B cell (primary cell): ENCODE data around the gene ERO1B. TPM values are rescaled to one million over a fixed set of nuclear protein-coding genes. Genes with fewer than 3 reads are reported as not detected.

Experiments
- ATAC-seq: fragments of 200-7000 bp; cut with Tn5 transposase; one replicate; pipeline ENCODE4 v1.10.0; 2021; ENCODE audit warnings: low read depth, mild to moderate bottlenecking, moderate number of reproducible peaks, moderate library complexity
- CTCF ChIA-PET: fragments of 350-600 bp; sonication (Branson Sonifier 250); formaldehyde crosslinking; loops from one replicate; lab custom pipeline; 2021; ENCODE audit warnings: antibody characterized with exemption, inconsistent platforms; lab: Charles Lee
- POLR2A ChIA-PET: fragments of 350-600 bp; sonication (Branson Sonifier 250); formaldehyde crosslinking; loops from one replicate; lab custom pipeline; 2021; ENCODE audit warnings: antibody characterized with exemption; lab: Charles Lee
- DNase-seq: peaks from one replicate; pipeline ENCODE4 v3.0.0; 2013
- H2AFZ ChIP-seq: 2 replicates; pipeline ENCODE4 v1.6.1; 2012; ENCODE audit warnings: mild to moderate bottlenecking, low read depth, low read length; ENCODE audit not compliant: insufficient read depth, poor library complexity, severe bottlenecking
- H3K27ac ChIP-seq, 2 donors: 1 replicate in 1 of 2; 2 replicates in 1 of 2; pipeline ENCODE4 v1.5.1; 2012 to 2013; ENCODE audit warnings: low read length in 2 of 2, mild to moderate bottlenecking in 2 of 2, moderate library complexity in 1 of 2
- H3K27me3 ChIP-seq, 4 experiments: fragments of 200-600 bp in 1 of 4; sonication (generic) in 1 of 4; replicated peaks in 1 of 4; 1 replicate in 2 of 4; 2 replicates in 2 of 4; pipeline versions ENCODE4 v1.6.1 to v1.7.0; 2013 to 2016; ENCODE audit warnings: low read length in 3 of 4, mild to moderate bottlenecking in 2 of 4, mixed read lengths in 1 of 4, moderate library complexity in 1 of 4; ENCODE audit not compliant: insufficient read depth in 4 of 4, control insufficient read depth in 3 of 4; ENCODE audit errors: control extremely low read depth in 1 of 4
- H3K36me3 ChIP-seq, 2 experiments: replicated peaks in 1 of 2; 1 replicate in 1 of 2; 2 replicates in 1 of 2; pipeline versions ENCODE4 v1.6.1 to v1.7.1; 2013; ENCODE audit warnings: low read length in 1 of 2; ENCODE audit not compliant: insufficient read depth in 2 of 2, control insufficient read depth in 1 of 2; ENCODE audit errors: control extremely low read depth in 1 of 2, extremely low read depth in 1 of 2
- H3K4me1 ChIP-seq, 2 donors: fragments of 200-600 bp in 1 of 2; sonication (generic) in 1 of 2; 1 replicate in 1 of 2; 2 replicates in 1 of 2; pipeline versions ENCODE4 v1.5.1 to v1.6.1; 2013 to 2017; ENCODE audit warnings: low read length in 2 of 2; ENCODE audit not compliant: control insufficient read depth in 2 of 2, insufficient read depth in 2 of 2
- H3K4me2 ChIP-seq: replicated peaks from 2 replicates; pipeline ENCODE3; 2012; ENCODE audit warnings: mild to moderate bottlenecking, low read depth, low read length; ENCODE audit not compliant: poor library complexity, severe bottlenecking
- H3K4me3 ChIP-seq, 5 experiments: fragments of 200-600 bp in 1 of 5; sonication (generic) in 1 of 5; 1 replicate in 3 of 5; 2 replicates in 2 of 5; pipeline versions ENCODE4 v1.5.1 to v1.7.0; 2011 to 2016; ENCODE audit warnings: low read length in 4 of 5, mild to moderate bottlenecking in 4 of 5, low read depth in 2 of 5, control low read depth in 1 of 5, moderate library complexity in 1 of 5; ENCODE audit not compliant: insufficient read depth in 1 of 5; ENCODE audit errors: control extremely low read depth in 1 of 5, extremely low read depth in 1 of 5
- H3K79me2 ChIP-seq: fragments of 200-600 bp; sonication (generic); one replicate; pipeline ENCODE4 v1.6.0; 2016; ENCODE audit warnings: low read length; ENCODE audit not compliant: control insufficient read depth, insufficient read depth
- H3K9ac ChIP-seq: fragments of 200-600 bp; sonication (generic); 2 replicates; pipeline ENCODE4 v1.6.1; 2017; ENCODE audit warnings: mild to moderate bottlenecking, low read length, moderate library complexity
- H3K9me3 ChIP-seq, 3 donors: one replicate each; pipeline versions ENCODE4 v1.6.1 to v1.7.1; 2013; ENCODE audit warnings: low read length in 2 of 3; ENCODE audit not compliant: control insufficient read depth in 2 of 3, insufficient read depth in 1 of 3; ENCODE audit errors: control extremely low read depth in 1 of 3
- H4K20me1 ChIP-seq: 2 replicates; pipeline ENCODE4 v1.6.0; 2012; ENCODE audit warnings: mild to moderate bottlenecking, low read length; ENCODE audit not compliant: insufficient read depth, control insufficient read depth, poor library complexity, severe bottlenecking
- H3K27ac Mint-ChIP-seq: one replicate; pipeline ENCODE4 v1.8.0; 2021; ENCODE audit warnings: mixed read lengths
- H3K27me3 Mint-ChIP-seq: one replicate; pipeline ENCODE4 v1.8.0; 2021; ENCODE audit warnings: mixed read lengths
- H3K4me1 Mint-ChIP-seq: one replicate; pipeline ENCODE4 v1.8.0; 2021; ENCODE audit warnings: mixed read lengths
- H3K4me3 Mint-ChIP-seq: one replicate; pipeline ENCODE4 v1.8.0; 2021; ENCODE audit warnings: mixed read lengths
- H3K9me3 Mint-ChIP-seq: one replicate; pipeline ENCODE4 v1.8.0; 2022; ENCODE audit warnings: mixed read lengths; ENCODE audit not compliant: insufficient read depth
- EZH2 ChIP-seq: IDR thresholded peaks from 2 replicates; pipeline ENCODE4 v1.6.1; 2012; ENCODE audit warnings: borderline replicate concordance, low read depth, mild to moderate bottlenecking, moderate library complexity, low read length; ENCODE audit not compliant: insufficient read depth, poor library complexity, severe bottlenecking
- WGBS: methylation state at CpG from one replicate; pipeline ENCODE4 v1.1.5; 2013; ENCODE audit warnings: missing lambda C conversion rate; ENCODE audit not compliant: insufficient coverage; 5-methylcytosine and 5-hydroxymethylcytosine counted together
- intact Hi-C: fragments of 100-400 bp; cut with micrococcal nuclease; formaldehyde crosslinking; loops from one replicate; pipeline ENCODE4 v1.10.0; 2022
- polyA plus RNA-seq: library from polyadenylated mRNA; depleted of rRNA; stranded (reverse); fragments of >200 nt; gene quantifications from 2 replicates; pipeline ENCODE4 v1.2.3, GENCODE V29; 2012
- total RNA-seq, 2 donors: library from RNA; stranded (reverse); fragments of 120-200 nt in 1 of 2; gene quantifications; 1 replicate in 1 of 2; 2 replicates in 1 of 2; pipeline versions ENCODE4 v1.2.3 to v1.2.4, GENCODE V29; 2013 to 2022
- TF ChIP-seq, protein P1 (sequence below): fragments of 200-600 bp; IDR thresholded peaks from one replicate; pipeline ENCODE4 v1.8.0; 2022; ENCODE audit warnings: antibody characterized with exemption, mild to moderate bottlenecking

The ERO1B gene
- total and polyA plus RNA-seq, 2 donors (not counting 1 experiment from before 2014, with no cell fraction given), result 5.1 to 25.6 TPM

GRCh38 chr1:236220473-236220872 is 61.3 kb downstream of the ERO1B start:
- no peak overlapping the region for H3K4me2 ChIP-seq
- no peaks in the 10 kb centered on the region for H3K9me3 Mint-ChIP-seq
- DNase-seq, result no peak
- H3K27me3 Mint-ChIP-seq, result no peaks in the 10 kb centered on the region
- POLR2A ChIA-PET, result no interaction called here
- H4K20me1 ChIP-seq, result no peaks in the 10 kb centered on the region
- no peak overlapping the region for H3K4me3 ChIP-seq
- ATAC-seq, result no peak
- intact Hi-C loops, result no loop called here
- H3K36me3 ChIP-seq, result peaks cover 8 to 22% of the 10 kb centered on the region in 2 experiments
- no peaks in the 10 kb centered on the region for H3K4me1 Mint-ChIP-seq
- H3K4me1 ChIP-seq, result no peaks in the 10 kb centered on the region
- TF ChIP-seq, protein P1, sequence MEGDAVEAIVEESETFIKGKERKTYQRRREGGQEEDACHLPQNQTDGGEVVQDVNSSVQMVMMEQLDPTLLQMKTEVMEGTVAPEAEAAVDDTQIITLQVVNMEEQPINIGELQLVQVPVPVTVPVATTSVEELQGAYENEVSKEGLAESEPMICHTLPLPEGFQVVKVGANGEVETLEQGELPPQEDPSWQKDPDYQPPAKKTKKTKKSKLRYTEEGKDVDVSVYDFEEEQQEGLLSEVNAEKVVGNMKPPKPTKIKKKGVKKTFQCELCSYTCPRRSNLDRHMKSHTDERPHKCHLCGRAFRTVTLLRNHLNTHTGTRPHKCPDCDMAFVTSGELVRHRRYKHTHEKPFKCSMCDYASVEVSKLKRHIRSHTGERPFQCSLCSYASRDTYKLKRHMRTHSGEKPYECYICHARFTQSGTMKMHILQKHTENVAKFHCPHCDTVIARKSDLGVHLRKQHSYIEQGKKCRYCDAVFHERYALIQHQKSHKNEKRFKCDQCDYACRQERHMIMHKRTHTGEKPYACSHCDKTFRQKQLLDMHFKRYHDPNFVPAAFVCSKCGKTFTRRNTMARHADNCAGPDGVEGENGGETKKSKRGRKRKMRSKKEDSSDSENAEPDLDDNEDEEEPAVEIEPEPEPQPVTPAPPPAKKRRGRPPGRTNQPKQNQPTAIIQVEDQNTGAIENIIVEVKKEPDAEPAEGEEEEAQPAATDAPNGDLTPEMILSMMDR, result no peak
- no peak for TF ChIP-seq EZH2
- no peak overlapping the region for H2AFZ ChIP-seq
- WGBS, result no CpG with 5 or more reads among the region's 1 CpG
- H3K27ac Mint-ChIP-seq, result no peak overlapping the region
- no peak overlapping the region for H3K27ac ChIP-seq
- no peaks in the 10 kb centered on the region for H3K27me3 ChIP-seq
- no peak overlapping the region for H3K4me3 Mint-ChIP-seq
- H3K9me3 ChIP-seq, result no peaks in the 10 kb centered on the region
- no peaks in the 10 kb centered on the region for H3K79me2 ChIP-seq
- CTCF ChIA-PET, result no interaction called here
- H3K9ac ChIP-seq, result no peak overlapping the region

DNA sequence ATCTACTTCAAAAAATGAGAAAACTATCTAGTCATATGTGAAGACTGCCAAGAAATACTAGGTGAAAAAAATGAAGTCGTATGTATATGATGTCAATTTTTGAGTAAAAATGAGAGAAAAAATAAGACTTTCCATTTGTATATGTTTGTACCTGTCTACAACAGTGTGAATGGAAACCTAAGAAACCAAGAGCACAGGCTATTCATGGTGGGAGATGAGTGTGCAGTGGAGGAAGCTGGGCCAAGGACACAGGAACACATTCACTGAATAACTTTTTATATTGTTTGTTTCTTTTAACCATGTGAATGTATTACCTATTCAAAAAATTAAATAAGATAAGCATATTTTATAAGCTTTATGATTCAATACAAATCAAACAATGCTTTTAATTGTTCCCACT is 67.0 kb downstream of the ERO1B start:
- Histone ChIP-seq H4K20me1 (no peaks in the 10 kb centered on the region), H3K4me2 (no peak overlapping the region), H3K9ac (no peak overlapping the region), H3K4me1 (no peaks in the 10 kb centered on the region), H3K4me3 (no peak overlapping the region), H3K79me2 (no peaks in the 10 kb centered on the region), H3K36me3 (peaks cover 10 to 14% of the 10 kb centered on the region in 2 experiments), H3K27me3 (no peaks in the 10 kb centered on the region), H3K9me3 (no peaks in the 10 kb centered on the region), H2AFZ (no peak overlapping the region), H3K27ac (no peak overlapping the region)
- WGBS, result no CpG with 5 or more reads among the region's 1 CpG
- ATAC-seq (no peak), DNase-seq (no peak)
- Mint-ChIP-seq H3K27me3 (no peaks in the 10 kb centered on the region), H3K4me3 (no peak overlapping the region), H3K27ac (no peak overlapping the region), H3K9me3 (no peaks in the 10 kb centered on the region), H3K4me1 (no peaks in the 10 kb centered on the region)
- ChIA-PET POLR2A (no interaction called here), CTCF (no interaction called here)
- intact Hi-C loops, result no loop called here
- TF ChIP-seq, protein P1, result no peak
- no peak for TF ChIP-seq EZH2
